ENCODE data around the gene BTAF1. TPM values are rescaled to one million over a fixed set of nuclear protein-coding genes. Genes with fewer than 3 reads are reported as not detected.

BTAF1 gene
- total RNA-seq, 1 experiment from 2014 or later: 42.5 TPM

DNA sequence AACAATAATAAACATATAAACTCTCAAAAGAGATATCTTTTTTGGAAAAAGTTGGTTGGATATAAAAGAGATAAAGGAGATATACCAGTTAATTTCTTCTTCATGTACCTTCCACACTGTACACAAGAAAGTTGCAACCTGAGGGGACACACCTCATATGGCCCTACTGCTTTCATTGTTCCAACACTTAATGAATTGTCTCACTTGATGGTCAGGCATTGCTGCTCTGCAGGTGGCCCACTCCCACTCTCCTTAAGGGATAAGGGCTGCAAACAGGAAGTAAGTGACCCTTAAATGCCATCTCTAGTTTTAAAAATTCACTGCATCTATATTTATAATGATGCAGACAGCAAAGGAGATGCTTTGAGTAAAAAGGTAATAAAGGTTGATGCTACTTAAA, 152.3 kb downstream of the BTAF1 start (continued):
- TF ChIP-seq, protein P1, sequence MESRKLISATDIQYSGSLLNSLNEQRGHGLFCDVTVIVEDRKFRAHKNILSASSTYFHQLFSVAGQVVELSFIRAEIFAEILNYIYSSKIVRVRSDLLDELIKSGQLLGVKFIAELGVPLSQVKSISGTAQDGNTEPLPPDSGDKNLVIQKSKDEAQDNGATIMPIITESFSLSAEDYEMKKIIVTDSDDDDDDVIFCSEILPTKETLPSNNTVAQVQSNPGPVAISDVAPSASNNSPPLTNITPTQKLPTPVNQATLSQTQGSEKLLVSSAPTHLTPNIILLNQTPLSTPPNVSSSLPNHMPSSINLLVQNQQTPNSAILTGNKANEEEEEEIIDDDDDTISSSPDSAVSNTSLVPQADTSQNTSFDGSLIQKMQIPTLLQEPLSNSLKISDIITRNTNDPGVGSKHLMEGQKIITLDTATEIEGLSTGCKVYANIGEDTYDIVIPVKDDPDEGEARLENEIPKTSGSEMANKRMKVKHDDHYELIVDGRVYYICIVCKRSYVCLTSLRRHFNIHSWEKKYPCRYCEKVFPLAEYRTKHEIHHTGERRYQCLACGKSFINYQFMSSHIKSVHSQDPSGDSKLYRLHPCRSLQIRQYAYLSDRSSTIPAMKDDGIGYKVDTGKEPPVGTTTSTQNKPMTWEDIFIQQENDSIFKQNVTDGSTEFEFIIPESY (IDR thresholded peaks at IDR 0.05; ENCODE audit: extremely low read depth, insufficient replicate concordance, low read length): no peak
- no peak for TF ChIP-seq CBX3 (IDR thresholded peaks at IDR 0.05; ENCODE audit: low read depth)
- TF ChIP-seq FOSL1 (IDR thresholded peaks at IDR 0.05; ENCODE audit: low read depth): no peak

DNA sequence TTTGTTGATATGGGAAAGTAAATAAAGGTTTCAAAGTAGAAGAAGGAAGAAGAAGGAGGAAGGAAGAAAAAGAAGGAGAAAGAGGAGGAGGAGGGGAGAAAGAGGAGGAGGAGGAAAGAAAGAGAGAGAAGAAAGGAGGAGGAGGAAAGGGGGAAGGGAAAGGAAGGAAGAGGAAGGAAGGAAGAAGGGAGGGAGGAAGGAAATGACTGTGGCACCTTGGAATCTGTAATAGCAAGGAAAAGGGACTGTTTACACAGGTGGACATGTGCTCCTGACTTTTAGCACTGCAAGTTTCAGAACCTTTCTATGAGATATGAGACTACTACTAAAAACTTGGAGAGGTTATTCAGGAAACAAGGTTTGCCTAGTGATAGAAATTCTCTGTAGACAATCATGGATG, 153.2 kb downstream of the BTAF1 start:
- no peaks in the 10 kb centered on the region for H3K79me2 ChIP-seq (ENCODE audit: insufficient read depth, low read length)
- TF ChIP-seq FOSL1 (IDR thresholded peaks at IDR 0.05; ENCODE audit: low read depth) (no peak), TCF7L2 (IDR thresholded peaks at IDR 0.05; ENCODE audit: borderline replicate concordance, extremely low read depth, insufficient read depth, insufficient read length) (no peak), CEBPB (IDR thresholded peaks at IDR 0.05; ENCODE audit: low read depth) (no peak), SRF (IDR thresholded peaks at IDR 0.05; ENCODE audit: low read depth) (no peak), EGR1 (IDR thresholded peaks at IDR 0.05; ENCODE audit: low read depth) (no peak), POLR2A (IDR thresholded peaks at IDR 0.05; ENCODE audit: borderline replicate concordance, extremely low read depth, insufficient read depth, insufficient read length) (no peak)
- TF ChIP-seq, protein P1 (IDR thresholded peaks at IDR 0.05; ENCODE audit: extremely low read depth, insufficient replicate concordance, low read length): no peak
- RAD21 ChIA-PET (ENCODE audit: low non-redundant PET in 1 of 2, low total read pairs in 2 of 2, uncharacterized antibody in 2 of 2, unreplicated experiment in 2 of 2): no interaction called here
- no peak overlapping the region for H3K4me2 ChIP-seq (ENCODE audit: low read length)
- no peaks in the 10 kb centered on the region for H3K36me3 ChIP-seq (ENCODE audit: control insufficient read depth in 1 of 2, insufficient read depth in 2 of 2, low read length in 2 of 2)
- no peak overlapping the region for H2AFZ ChIP-seq (ENCODE audit: low read depth, low read length, poor library complexity, severe bottlenecking)
- BruUV-seq (replicated peaks): no TSS peak
- H3K4me1 ChIP-seq (ENCODE audit: control insufficient read depth in 1 of 2, insufficient read depth in 2 of 2, low read length in 2 of 2): peaks cover 0 to 8% of the 10 kb centered on the region in 2 experiments; a peak in 1 of 4 replicates
- H3K4me3 ChIP-seq (replicated peaks in 1 of 2; ENCODE audit: low read depth in 1 of 2, low read length in 2 of 2): no peak overlapping the region
- intact Hi-C loops (cut with micrococcal nuclease): no loop called here
- no peaks in the 10 kb centered on the region for H4K20me1 ChIP-seq (ENCODE audit: insufficient read depth)
- no peaks in the 10 kb centered on the region for H3K9me3 ChIP-seq (ENCODE audit: control insufficient read depth in 1 of 2, insufficient read depth in 1 of 2, low read depth in 1 of 2, low read length in 2 of 2)
- H3K9ac ChIP-seq (ENCODE audit: low read length): no peak overlapping the region
- CTCF ChIA-PET: interaction anchor here (1.2 kb wide), 1 partner anchor 367 kb away, joined by 3 read pairs; no protein-coding TSS in a partner anchor
- no peaks in the 10 kb centered on the region for H3K9me2 ChIP-seq (ENCODE audit: insufficient read depth)
- ATAC-seq (no peak), DNase-seq (ENCODE audit: low read depth, low spot score) (no peak)
- POLR2A ChIA-PET: no interaction called here
- H3K27me3 ChIP-seq (ENCODE audit: insufficient read depth, low read length): no peaks in the 10 kb centered on the region
- H3K27ac ChIP-seq (ENCODE audit: low read depth, low read length): no peak overlapping the region
